NCI-H2081 (cell line): ENCODE measurements around the gene PASK.

Source experiments
- DNase-seq, 2 experiments: peaks; one replicate each; lab custom pipeline; 2025; lab: John Stamatoyannopoulos, UW

The PASK gene

DNA sequence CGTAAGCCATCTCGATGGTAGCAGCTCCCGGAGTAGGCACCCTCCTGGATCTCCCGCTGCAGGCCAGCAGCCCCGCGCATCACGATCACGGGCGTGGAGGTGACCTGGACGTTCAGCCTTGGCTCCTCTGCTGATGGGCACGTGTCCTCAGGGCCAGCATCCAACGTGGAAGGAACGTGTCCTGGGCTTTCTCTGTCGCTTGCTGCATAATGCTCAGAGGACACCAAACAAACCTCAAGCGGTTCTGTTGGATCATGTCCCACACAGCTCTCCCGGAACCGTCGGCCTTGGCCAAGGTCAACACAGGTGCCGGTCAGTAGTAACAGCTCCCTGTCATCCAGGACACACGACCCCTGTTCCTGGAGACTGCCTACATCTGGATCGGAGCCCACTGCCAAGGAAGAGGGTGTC is 23.1 kb downstream of the PASK start:
- no peak for DNase-seq

- no peak for DNase-seq
These were observed 23.6 kb downstream of the PASK start for GRCh38 chr2:241125626-241126025.

GRCh38 chr2:241123816-241124536 is 25.3 kb downstream of the PASK start:
- DNase-seq = no peak

- DNase-seq = no peak
These were observed 26.8 kb downstream of the PASK start for GRCh38 chr2:241122376-241123002.

DNA sequence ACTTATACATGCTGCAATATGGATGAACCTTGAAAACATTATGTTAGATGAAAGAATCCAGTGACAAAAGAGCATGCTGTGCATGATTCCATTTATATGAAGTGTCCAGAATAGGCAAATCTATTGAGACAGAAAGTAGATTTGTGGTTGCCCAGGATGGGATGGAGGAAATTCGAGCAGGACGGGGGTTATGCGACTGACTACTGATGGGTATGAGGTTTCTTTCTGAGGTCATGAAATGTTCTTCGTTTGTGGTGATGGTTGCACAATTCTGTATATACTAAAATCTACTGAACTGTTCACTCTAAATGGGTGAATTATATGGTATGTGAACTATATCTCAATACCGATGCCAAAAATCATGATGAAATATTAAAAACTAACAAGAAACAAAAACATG is 28.3 kb downstream of the PASK start:
- no peak for DNase-seq

- DNase-seq = no peak
These were observed 28.8 kb downstream of the PASK start for GRCh38 chr2:241120440-241120839.

GRCh38 chr2:241118737-241119505 is 30.4 kb downstream of the PASK start:
- no peak for DNase-seq

DNA sequence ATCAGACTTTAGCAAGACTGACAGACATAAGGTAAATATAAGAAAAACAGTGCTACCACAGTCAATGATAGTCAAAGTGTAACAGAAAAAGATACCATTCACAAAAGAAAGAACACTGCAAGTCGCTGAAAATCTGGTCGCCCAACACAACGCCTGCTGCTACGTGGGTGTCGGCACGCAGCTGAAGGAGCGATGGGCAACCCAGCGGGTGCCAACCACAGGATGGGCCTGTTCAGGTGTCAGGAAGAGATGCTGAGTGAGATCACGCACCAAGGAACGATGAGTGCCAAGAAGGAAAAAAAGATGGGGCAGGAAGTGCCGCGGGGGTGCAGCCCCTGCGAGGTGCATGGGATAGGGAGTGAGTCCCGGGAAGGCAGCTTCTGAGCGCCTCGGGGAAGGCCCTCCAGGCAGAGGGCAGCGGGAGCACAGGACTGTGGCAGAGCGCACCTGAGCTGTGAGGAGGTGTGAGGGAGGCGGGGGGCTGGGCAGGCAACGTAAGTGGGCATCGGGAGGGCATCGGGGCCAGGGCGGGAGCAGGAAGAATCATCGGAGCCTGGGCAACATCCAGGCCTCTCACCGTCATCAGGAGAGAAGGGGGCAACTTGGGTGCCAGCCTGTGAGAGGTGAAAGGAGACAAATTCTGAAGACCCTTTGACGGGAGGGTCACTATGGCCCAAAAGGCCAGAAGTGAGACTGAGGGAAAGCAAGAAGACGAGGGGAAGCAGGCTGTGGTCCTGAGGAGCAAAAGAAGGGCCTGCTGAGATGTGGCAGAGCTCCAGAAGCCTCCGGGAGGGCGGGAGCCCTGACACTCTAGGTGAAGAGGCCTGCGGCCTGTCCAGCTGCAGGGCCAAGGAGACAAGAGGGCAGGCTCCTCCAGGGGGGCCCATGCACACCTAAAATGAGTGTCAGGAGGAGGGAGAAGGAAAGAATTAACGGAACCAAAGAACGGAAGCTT is 32.4 kb downstream of the PASK start:
- DNase-seq = no peak

- DNase-seq = no peak
These were observed 33.9 kb downstream of the PASK start for GRCh38 chr2:241115361-241115760.

DNA sequence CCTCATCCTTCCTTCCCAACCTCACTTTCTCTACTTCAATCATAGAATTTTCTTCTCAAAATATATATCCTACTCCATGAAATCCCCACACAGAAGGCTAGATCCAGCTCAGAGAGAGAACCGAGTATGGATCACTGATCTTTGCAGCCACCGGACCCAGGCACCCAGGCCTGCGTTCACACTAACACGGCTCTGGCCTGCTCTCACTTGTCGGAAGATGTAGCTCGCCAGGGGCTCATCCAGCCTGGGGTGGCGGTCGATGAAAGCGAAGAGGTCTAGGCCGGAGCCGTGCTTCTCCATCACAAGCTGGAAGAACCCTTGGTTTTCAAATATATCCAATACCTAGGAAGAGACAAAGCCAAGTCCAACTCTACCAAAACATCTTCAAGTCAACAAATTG is 34.4 kb downstream of the PASK start:
- DNase-seq = no peak

DNA sequence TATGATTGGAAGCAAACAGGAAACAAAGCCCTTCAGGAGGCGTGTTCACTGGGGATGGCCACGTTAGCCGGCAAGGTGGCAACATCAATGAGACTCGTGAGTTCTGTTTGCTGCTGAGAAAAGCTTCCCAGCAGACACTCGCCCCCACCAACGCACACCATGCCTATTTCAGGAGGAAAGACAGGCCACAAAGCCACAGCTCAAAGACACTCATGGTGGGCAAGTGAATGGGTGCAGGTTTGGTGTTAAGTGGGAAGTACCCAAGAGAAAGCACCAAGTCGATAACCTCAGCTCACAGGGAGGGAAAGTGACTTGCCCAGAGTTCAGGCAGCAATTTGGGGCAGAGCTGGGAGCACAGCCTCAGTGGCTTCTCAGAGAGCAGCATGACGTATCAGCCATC is 36.7 kb downstream of the PASK start:
- no peak for DNase-seq

- no peak for DNase-seq
These were observed 37.2 kb downstream of the PASK start for GRCh38 chr2:241112046-241112445.

- DNase-seq = no peak
These were observed 37.8 kb downstream of the PASK start for GRCh38 chr2:241111440-241111805.

- no peak for DNase-seq
These were observed 38.4 kb downstream of the PASK start for GRCh38 chr2:241110607-241111439.

GRCh38 chr2:241110089-241110606 is 39.1 kb downstream of the PASK start:
- no peak for DNase-seq

GRCh38 chr2:241109210-241110088 is 39.8 kb downstream of the PASK start:
- no peak for DNase-seq

GRCh38 chr2:241108271-241109209 is 40.7 kb downstream of the PASK start:
- DNase-seq = no peak

DNA sequence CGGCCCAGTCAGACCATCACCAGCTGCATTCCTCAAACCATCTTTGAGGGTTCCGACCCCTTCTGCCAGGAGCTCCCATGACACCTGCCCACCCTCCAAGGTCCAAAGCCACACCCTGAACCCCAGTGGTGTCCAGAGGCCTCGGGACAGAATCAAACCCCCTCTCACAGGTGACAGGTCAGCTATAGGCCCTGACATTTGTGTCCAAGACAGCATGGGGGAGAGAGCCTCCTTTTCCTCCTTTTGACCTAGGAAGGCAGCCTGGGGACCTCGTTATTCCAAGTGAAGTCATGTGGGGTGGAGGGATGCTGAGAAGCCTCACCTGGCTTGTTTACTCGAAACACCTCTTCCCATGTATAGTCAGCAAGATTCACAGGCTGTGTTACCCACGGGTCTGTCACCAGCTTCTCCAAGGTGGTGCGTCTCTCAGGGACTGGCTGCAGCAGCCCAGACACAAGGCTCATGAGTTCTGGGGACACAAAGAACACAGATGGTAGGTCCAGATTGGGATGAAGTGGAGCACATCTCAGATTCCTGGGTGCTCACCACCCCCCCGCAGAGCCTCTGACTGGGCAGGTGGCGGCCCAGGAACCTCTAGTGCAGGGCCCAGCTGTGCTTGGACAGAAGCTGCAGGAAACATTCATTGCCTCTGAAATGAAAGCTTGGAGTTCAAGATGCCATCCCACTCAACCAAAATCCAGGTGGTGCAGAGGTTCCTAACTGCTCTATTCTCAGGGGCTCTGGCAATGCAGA is 42.1 kb downstream of the PASK start:
- DNase-seq = no peak
